GM19324 (cell line): ENCODE data around the gene RCSD1.

ENCODE experiments used
- ATAC-seq: cut with Tn5 transposase; IDR thresholded peaks from one replicate; pipeline ENCODE4 v1.9.1; 2021; ENCODE audit warnings: mild to moderate bottlenecking, moderate library complexity; ENCODE audit not compliant: unreplicated experiment, low FRiP score

The RCSD1 gene

DNA sequence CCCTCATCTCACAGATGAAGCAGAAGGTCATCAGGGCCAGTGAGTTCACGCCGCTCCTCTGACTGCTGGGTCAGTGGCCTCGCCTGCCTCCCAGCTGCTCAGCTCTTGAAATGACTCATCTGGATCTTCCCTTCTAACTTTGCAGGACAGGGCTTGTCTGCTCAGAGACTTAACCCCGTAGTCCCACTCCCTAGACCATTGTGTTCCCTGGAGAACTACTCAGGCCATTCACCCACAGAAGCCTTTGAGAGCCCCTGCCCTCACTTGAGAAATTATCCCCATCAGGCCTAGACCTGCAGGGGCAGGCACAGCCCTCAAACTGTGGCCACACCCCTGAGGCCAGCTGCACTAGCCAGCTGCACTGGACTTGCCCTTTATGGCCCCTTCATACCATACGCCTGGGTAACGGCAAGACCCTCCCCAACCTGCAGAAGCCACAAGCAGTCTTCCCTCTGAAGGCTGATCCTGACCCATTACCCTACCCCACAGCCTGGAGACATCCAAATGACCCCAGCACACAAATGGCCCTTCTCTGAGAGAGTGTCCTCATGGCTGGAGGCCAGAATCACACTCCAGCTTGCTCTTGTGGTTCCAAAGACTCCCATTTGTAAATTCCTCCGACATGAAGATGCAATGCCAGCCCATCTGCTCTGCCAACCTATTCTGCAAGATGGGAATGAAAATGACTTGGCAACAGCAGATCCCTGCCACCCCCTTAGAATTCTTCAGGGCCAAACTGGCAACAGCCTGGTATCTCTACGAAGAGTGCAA, 33.2 kb downstream of the RCSD1 start:
- no peak for ATAC-seq

DNA sequence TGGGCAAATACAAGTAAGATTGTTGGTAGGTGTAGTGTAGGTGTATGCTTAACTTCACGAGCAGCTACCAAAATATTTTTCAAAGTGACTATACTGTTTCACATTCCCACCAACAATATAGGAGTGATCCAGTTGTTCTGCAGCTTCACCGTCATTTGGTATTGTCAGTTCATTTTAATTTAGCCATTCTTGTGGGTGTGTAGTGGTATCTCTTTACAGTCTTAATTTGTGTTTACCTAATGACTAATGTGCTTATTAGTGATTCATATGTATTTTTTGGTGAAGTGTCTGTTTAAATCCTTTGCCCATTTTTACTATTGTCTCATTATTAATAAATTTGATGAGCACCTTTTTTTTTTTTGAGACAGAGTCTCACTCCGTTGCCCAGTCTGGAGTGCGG, 35.4 kb downstream of the RCSD1 start:
- no peak for ATAC-seq

DNA sequence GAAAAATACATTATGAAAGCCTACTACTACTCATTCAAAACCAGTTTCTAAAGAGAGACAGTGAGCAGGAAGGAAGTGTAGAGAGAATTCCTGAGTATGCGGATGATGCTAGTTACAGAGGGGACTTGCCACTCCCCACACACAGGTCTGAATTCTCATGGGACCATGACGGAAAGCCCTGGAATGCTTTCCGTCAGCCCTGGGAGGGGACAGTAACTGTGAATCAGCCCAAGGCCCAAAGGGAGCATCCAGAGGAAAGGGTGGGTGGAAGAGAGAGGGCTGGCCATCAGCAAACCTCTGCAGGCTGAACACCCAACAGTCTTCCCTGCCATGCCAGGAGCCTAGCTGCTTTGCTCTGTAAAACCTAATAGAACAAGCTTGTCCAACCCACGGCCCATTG, 36.4 kb downstream of the RCSD1 start:
- ATAC-seq = no peak

DNA sequence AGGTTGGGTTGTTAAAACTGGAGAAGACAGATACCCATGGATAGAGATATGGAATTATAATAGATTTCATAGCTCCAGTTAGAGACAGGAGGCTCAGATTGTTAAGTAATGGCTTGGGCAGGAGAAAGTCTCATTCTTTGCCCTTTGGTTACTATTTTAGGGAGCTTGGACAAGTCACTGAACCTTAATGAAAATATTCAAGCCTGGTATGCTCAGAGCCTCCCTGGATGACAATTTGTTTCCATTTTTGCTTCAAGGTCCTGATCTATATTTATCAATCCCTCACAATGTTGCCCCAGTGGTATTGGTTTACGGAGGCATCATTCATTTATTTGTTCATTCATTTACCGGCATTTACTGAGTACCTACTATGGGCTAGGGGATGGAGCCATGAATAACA, 37.5 kb downstream of the RCSD1 start:
- ATAC-seq = no peak

DNA sequence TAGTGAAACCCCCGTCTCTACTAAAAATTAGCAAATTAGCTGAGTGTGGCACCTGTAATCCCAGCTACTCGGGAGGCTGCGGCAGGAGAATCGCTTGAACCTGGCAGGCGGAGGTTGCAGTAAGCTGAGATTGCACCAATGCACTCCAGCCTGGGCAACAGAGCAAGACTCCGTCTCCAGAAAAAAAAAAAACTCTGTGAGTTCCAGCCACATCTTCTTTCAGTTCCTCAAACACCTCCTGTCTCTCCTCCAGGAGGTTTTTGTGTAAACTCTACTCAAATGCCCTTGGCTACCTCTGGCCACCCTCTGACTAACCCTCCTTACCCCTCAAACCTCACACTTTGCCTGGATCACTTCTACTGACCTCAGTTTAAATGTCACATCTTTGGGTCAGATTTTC, 38.1 kb downstream of the RCSD1 start:
- ATAC-seq = peak; percentile 54

DNA sequence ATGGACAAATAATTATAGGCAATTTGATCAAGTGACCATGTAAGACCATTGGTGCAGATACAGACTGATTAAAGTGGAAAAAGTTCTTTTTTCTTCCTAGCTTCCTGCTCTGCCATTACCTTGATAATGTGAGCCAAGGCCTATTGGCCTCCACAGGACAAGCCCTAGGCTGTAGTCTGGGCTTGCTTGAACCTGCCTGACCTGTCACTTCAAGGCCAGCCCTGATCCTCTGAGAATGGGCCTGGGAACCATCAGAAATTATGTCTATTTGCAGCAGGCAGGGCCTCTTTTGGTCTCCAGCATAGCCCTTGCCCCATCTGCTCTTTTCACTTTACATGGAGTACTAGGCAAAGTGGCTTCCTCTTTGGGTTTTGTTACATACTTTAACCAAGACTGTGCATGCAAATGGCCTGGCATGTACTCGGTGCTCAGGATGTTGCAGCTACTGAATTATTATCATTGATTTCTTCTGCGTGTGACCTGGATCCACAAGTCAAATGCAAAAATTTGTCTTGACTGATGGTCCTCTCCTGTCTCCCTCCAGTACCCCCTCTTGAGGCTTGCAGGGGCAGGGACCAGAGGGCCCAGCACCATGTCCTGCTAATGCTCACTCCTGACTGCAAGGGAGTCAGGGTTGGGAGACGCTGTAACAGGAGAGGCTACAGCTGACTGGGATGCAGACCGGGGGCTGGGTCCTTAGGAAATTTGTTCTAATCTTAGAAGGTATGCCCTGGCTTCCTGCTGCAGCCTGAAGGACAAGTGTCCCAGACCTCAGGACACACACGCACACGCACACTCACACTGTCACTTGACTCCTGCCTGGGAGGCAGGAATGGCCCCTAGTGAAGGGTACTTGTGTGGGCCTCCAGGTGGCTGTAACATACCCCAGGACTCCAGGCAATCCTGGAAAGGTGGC, 39.4 kb downstream of the RCSD1 start:
- peak; percentile 63 for ATAC-seq

DNA sequence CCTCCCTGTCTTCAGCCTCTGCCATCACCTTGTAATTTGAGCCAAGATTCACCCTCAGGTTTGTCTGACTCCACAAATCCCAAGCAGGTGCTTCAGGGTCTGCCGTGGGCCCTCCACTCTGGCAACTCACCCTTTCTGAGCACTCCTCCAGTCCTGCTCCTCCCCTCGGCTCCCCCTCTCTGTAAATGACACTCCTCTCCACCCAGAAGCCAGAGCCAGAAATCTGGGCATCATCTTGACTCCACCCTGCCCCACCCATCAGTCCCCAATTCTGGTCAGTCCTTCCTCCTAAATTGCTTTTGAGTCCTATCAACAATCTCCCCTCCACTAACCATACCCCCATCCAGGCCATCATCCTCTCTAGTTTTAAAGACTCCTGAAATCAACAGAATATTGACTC, 40.5 kb downstream of the RCSD1 start:
- ATAC-seq = no peak

DNA sequence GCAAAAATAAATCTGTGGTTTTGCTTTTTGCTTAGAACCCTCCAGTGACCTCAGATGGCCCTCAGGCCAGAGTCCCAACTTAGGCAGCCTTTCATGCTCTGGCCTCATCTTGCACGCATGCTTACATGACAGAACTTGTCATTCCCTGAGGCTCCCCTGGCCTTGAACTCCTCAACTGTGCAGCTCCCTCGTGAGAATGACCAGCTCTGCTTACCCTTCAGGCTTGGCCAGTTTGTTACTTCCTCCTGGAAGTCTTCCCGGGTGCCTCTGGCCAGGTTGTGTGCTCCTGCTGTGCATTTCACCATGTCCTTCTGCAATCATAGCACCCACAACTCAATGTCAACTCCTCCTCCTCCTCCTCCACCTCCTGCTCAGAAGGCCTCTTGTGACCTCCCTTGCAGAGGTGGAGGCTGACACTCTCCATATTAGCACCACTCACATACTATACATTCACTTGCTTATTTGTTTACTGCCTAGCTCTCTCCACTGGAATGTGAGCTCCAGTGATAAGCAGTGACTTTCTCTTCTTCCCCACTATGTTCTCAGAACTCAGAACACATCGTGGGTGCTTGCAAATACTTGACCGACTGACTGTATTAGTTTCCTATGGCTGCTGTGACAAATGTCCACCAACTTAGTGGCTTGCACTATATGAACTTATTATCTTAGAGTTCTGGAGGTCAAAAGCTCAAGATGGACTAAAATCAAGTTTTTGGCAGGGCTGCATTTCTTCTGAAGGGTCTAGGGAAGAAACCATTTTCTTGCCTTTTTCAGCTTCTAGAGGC, 41.9 kb downstream of the RCSD1 start:
- ATAC-seq = no peak

DNA sequence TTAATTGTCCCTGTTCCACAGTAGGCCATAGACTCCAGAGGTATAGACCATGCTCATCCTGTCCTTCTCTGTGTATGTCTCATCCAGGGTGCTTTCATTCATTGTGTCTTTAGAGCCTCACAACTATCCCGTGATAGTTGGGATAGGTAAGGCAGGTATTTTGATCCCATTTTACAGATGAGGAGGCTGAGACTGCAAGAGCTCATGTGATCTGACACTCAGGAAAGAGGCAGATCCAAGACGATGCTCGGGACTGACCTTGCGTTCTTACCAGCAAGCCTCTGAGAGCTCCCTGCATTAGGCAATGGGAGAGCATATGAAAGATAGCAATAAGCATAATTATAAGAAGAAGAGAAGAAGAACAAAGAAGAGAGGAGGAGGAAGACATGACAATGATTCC, 42.8 kb downstream of the RCSD1 start:
- no peak for ATAC-seq

DNA sequence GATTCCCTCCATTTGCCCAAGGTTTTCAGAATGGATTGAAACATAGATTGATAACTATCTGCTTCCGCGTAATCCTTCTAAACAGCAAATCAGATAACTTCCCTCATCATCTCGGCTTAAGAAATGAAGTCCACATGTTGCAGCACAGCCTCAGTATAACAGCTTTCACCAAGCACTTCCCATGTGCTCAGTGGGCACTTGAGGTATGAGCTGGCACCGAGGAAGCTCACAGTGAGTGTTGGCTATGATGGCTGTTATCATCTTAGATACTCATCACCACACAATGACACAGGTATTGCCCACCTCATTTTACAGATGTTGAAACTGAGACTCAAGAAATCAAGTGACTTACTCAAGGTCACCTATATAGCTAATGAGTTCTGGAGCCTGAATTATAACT, 43.2 kb downstream of the RCSD1 start:
- ATAC-seq = no peak

DNA sequence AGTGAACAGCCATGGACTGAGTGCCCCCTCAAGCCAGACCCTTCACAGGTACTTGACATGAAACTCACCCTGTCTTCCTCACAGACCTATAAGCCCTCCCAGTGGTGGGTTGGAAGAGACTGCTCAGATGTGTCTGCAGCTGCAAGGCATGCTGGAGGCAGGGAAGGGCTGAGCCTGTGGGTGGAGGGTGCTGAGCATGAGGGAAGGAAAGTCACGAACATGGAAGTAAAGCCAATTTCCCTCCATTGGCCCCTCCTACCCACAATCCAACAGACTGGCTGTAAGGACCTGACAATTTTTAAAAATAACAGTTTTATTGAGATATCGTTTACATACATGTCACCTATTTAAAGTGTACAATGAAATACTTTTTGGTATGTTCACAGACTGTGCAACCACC, 44.1 kb downstream of the RCSD1 start:
- ATAC-seq = no peak

DNA sequence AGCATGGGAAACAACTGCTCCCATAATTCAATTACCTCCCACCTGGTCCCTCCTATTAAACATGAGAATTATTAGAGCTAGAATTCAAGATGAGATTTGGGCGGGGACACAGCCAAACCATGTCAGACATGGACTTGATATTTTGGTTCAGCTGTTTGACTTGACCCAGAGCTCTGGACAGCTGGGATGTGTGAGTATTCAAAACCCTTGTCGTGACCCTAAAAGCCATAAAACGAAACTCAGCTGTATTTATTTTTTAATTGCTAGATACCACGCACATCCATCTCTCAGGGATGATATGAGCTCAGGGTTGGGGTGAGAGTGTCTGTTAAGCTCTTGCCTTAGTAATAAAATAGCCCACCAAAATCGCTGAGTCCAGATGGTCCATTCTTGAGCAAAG, 45.4 kb downstream of the RCSD1 start:
- no peak for ATAC-seq

DNA sequence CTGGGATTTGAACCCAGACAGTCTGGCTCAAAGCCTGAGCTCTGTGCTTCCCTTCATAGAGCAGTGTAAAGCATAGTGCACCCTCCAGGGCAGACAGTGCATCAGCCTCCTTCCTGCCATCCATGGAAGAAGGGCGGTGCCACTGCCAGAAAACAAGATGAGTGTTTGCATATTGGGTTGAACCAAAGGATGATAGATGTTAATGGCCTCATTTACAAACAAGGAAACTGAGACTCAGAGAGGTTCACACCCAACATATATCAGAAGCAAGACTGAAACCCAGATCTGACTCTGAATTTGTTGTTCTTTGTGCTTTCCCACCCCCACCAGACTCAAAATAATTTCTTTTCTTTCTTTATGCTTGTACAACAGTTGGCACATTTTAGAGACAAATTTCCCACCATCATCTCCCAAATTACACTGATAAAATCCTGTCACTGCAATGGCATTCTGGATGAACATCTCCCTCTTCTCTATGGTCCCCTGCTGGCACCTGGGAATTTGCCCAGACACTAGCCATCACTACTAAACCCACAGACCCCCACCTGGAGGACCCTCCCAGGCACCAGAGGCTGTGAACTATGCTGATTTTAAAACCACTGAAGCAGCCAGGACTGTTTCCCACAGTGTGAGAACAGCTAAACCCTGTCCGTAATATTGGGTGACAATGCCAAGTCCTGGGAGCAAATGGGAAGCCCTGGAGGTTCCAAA, 46.3 kb downstream of the RCSD1 start:
- peak; percentile 37 for ATAC-seq

DNA sequence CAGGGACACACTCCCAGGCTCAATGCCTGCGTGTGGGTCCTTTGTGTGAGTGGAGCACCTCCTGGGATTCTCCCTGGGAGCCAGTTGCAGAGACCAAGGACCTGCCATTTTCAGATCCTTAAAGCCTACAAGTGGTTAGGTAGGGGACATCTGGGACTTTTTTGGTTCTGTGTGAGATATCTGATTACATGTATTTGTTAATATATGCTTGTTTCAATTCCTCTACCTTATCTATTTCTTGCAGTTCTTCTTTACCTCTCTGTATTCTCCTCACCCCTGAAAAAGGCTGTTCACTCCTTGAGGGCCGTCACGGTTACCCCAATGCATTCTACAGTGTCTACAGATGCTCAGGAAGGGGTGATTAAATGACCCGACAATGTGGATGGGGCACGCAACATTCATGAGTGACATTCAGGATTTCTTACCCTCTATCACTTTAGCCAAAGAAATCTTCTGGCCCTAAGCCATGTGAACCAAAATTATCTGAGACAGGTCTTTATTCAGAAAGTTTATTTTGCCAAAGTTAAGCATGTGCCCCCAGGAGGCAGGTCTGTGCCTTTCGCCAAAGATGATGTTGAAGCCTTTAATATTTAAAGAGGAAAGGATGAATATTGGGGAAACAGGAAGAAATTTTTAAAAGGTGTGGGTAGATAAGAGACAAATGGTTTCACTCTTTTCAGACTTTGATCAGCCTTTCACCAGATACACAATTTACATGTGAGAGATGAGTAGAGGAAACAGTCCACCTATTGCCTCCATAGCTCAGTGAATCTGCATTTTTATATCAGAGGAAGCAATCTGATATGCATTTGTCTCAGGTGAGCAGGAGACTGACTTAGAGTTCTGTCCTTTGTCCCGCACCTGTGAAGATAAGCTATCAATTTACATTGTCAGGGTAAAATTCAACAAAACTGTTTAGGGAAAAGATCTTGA, 47.1 kb downstream of the RCSD1 start:
- no peak for ATAC-seq

DNA sequence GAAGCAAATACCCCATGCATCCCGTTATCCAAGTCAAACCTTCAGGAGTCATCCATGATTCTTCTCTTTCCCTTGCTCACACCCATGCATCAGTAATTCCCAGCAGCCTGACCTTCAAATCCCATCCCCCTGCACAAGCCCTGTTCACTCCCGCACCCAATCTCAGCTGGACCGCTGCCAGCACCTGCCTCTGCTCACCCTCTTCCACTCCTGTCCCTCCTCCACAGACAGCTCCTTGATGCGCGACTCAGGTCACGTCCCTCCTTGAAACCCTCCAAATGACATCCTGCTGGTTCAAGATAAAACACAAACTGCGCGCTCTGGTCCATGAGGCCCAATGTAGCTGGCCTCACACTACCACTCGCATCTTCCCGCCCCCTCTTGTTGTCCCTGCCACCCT, 48.4 kb downstream of the RCSD1 start:
- ATAC-seq = no peak

DNA sequence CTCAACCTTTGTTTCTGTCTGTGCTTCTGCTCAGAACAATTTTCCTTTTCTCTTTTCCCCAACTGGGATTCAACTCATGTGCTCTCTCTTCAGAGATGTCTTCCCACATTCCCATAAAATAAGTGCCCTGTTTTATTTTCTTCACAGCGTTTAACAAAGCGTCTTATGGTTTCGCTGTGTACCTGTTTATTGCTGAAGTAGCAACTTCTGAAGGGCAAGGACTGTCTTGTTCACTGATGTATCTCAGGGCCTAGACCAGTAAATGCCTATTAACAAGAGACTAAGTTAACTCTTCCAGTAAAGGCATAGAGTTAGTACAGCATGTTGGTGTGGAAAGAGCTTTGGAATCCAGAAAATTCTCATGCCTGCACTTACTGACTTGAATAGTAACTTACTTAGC, 48.8 kb downstream of the RCSD1 start:
- no peak for ATAC-seq

DNA sequence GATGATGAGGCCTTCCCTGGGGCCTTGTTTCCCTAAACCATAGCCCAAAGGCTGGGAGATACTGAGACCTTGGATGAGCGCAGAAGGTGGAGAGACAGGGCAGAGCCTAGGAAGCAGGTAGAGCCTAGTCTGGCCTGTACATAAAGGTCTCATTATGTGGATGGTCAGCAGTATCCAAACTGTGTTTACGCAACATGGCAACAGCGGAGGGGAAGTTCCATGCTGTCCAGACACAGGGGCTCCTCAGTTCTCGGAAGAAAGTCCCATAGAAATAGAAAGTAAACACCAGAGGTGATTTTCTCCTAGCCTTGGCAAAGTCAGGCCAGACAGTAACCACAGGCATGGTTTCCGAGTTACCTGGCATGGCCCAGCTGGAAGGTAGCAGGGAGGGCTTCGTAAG, 49.7 kb downstream of the RCSD1 start:
- no peak for ATAC-seq

DNA sequence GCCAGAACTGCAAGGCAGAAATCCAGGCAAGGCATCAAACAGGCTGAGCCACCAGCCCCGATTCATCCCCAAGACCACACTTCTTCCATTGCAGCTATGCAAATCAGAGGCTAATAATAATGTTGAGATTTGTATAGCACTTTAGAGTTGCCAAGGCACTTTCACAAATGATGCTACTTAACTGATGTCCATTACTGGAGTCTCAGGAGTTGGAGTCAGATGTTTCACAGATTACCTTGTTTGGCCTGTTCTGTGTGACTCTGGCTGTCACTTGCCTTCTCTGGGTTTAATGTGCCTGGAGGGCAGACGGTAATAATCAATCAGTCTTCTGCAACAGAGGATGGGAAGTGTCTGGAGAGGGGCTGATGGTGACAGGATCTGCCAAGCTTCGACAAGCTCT, 51.0 kb downstream of the RCSD1 start:
- no peak for ATAC-seq

DNA sequence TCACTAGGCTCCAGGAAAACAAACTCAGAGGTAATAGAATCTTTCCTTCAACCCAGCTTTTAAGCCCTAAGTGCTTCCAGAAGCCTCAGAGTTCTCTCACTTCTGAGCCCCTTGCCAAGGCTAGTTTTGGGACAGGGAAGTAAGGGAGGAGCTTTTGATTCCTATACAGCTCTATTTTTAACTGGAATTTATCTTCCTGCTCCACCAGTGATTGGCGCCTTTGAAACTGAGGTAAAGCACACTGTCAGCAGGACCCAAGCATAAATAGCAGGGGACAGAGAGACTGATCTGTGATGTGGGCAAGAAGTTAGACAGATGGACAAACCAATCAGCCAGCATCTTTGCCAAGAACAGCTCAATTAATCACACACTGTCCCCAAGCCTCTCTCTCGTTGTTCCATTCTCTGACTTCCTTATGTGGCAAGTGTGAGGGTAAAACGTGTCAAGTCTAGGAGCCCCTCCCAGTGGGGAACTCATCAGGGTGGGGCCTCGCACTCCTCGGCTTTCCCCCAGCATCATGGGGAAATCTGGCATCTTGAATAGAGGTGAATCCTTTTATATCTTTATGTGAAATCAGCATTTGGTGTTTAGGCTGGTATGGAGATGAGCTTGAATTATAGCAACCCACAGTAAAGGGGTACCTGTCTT, 51.5 kb downstream of the RCSD1 start:
- no peak for ATAC-seq
